Trophoblast cell (in vitro differentiated cells and primary cell): ENCODE data around the gene KCNJ12.
"Not testable (repeated sequence)": the region's sequence is repeated elsewhere in the genome, so short reads cannot be mapped to it uniquely, and the experiment has no call there.

Experiments used
- DNase-seq, 2 donors: peaks; one replicate each; pipeline ENCODE4 v3.0.0-alpha.2; 2016
- H2AFZ ChIP-seq: 2 replicates; pipeline ENCODE4 v1.6.1; 2013; ENCODE audit warnings: low read length, moderate library complexity, mild to moderate bottlenecking; ENCODE audit not compliant: insufficient read depth, poor library complexity
- H2AK5ac ChIP-seq: 2 replicates; pipeline ENCODE4 v1.6.1; 2013; ENCODE audit warnings: mild to moderate bottlenecking, low read length
- H2BK120ac ChIP-seq: 2 replicates; pipeline ENCODE4 v1.6.1; 2013; ENCODE audit warnings: low read length, mild to moderate bottlenecking, moderate library complexity; ENCODE audit not compliant: insufficient read depth, poor library complexity
- H2BK12ac ChIP-seq: 2 replicates; pipeline ENCODE4 v1.6.1; 2013; ENCODE audit warnings: mild to moderate bottlenecking, low read length, moderate library complexity
- H2BK5ac ChIP-seq: 2 replicates; pipeline ENCODE4 v1.6.1; 2013; ENCODE audit warnings: low read length, low read depth, moderate library complexity, mild to moderate bottlenecking; ENCODE audit not compliant: poor library complexity
- H3K14ac ChIP-seq: 2 replicates; pipeline ENCODE4 v1.6.1; 2013; ENCODE audit warnings: mild to moderate bottlenecking, low read length
- H3K18ac ChIP-seq: 2 replicates; pipeline ENCODE4 v1.6.1; 2013; ENCODE audit warnings: mild to moderate bottlenecking, low read length
- H3K23ac ChIP-seq: 2 replicates; pipeline ENCODE4 v1.6.1; 2013; ENCODE audit warnings: low read length
- H3K27ac ChIP-seq: 2 replicates; pipeline ENCODE4 v1.5.1; 2013; ENCODE audit warnings: low read depth, mild to moderate bottlenecking, inconsistent platforms, low read length, moderate library complexity
- H3K27me3 ChIP-seq: 2 replicates; pipeline ENCODE4 v1.6.1; 2013; ENCODE audit warnings: inconsistent platforms, mild to moderate bottlenecking, low read length, moderate library complexity; ENCODE audit not compliant: insufficient read depth
- H3K36me3 ChIP-seq, 2 experiments: 1 replicate in 1 of 2; 2 replicates in 1 of 2; pipeline ENCODE4 v1.6.1; 2013; ENCODE audit warnings: low read length in 2 of 2, mild to moderate bottlenecking in 2 of 2, moderate library complexity in 1 of 2; ENCODE audit not compliant: insufficient read depth in 2 of 2, control insufficient read depth in 1 of 2
- H3K4ac ChIP-seq: 2 replicates; pipeline ENCODE4 v1.6.1; 2013; ENCODE audit warnings: low read depth, mild to moderate bottlenecking, low read length, moderate library complexity
- H3K4me1 ChIP-seq, 2 experiments: 1 replicate in 1 of 2; 2 replicates in 1 of 2; pipeline ENCODE4 v1.6.1; 2013; ENCODE audit warnings: low read length in 2 of 2, mild to moderate bottlenecking in 2 of 2, moderate library complexity in 1 of 2; ENCODE audit not compliant: insufficient read depth in 2 of 2, control insufficient read depth in 1 of 2
- H3K4me2 ChIP-seq: 2 replicates; pipeline ENCODE4 v1.6.1; 2013; ENCODE audit warnings: inconsistent platforms, mild to moderate bottlenecking, low read length, moderate library complexity
- H3K4me3 ChIP-seq: 2 replicates; pipeline ENCODE4 v1.5.1; 2013; ENCODE audit warnings: mild to moderate bottlenecking, low read depth, low read length, inconsistent platforms
- H3K79me1 ChIP-seq: one replicate; pipeline ENCODE4 v1.6.1; 2013; ENCODE audit warnings: low read length
- H3K79me2 ChIP-seq: 2 replicates; pipeline ENCODE4 v1.6.1; 2013; ENCODE audit warnings: low read length, mild to moderate bottlenecking; ENCODE audit not compliant: control insufficient read depth, insufficient read depth, poor library complexity
- H3K9ac ChIP-seq: 2 replicates; pipeline ENCODE4 v1.6.1; 2013; ENCODE audit warnings: mild to moderate bottlenecking, low read length
- H3K9me3 ChIP-seq: 2 replicates; pipeline ENCODE4 v1.6.1; 2013; ENCODE audit warnings: low read depth, mild to moderate bottlenecking, control low read depth, inconsistent platforms, low read length; ENCODE audit not compliant: insufficient read depth
- H4K12ac ChIP-seq: 2 replicates; pipeline ENCODE4 v1.6.1; 2013; ENCODE audit warnings: low read depth, mild to moderate bottlenecking, low read length, moderate library complexity
- H4K8ac ChIP-seq: 2 replicates; pipeline ENCODE4 v1.6.1; 2013; ENCODE audit warnings: low read depth, mild to moderate bottlenecking, low read length, moderate library complexity
- H4K91ac ChIP-seq: one replicate; pipeline ENCODE4 v1.6.1; 2013; ENCODE audit warnings: low read depth, mild to moderate bottlenecking, low read length, moderate library complexity
- whole genome bisulfite sequencing: extraction: QIAGEN DNeasy Blood & Tissue Kit; methylation state at CpG from one replicate; pipeline ENCODE4 v1.1.7; 2013; ENCODE audit warnings: missing lambda C conversion rate; ENCODE audit not compliant: insufficient read length, insufficient coverage; ENCODE audit errors: extremely low coverage; 5-methylcytosine and 5-hydroxymethylcytosine counted together

Gene KCNJ12

GRCh38 chr17:21410371-21410770 is 34.2 kb downstream of the KCNJ12 start:
- H3K23ac ChIP-seq, H3K36me3 ChIP-seq, H2BK12ac ChIP-seq, H4K8ac ChIP-seq, H4K12ac ChIP-seq, H2AFZ ChIP-seq, H2BK120ac ChIP-seq, DNase-seq, H2BK5ac ChIP-seq, H3K4ac ChIP-seq, H3K27me3 ChIP-seq, H3K14ac ChIP-seq, H3K79me2 ChIP-seq, H3K9ac ChIP-seq, H3K79me1 ChIP-seq, H3K4me1 ChIP-seq, H3K27ac ChIP-seq, H3K4me3 ChIP-seq, H3K9me3 ChIP-seq, H4K91ac ChIP-seq, H3K4me2 ChIP-seq, H2AK5ac ChIP-seq, H3K18ac ChIP-seq: not testable (repeated sequence)
- WGBS, result no CpG with 5 or more reads among the region's 9 CpGs

DNA sequence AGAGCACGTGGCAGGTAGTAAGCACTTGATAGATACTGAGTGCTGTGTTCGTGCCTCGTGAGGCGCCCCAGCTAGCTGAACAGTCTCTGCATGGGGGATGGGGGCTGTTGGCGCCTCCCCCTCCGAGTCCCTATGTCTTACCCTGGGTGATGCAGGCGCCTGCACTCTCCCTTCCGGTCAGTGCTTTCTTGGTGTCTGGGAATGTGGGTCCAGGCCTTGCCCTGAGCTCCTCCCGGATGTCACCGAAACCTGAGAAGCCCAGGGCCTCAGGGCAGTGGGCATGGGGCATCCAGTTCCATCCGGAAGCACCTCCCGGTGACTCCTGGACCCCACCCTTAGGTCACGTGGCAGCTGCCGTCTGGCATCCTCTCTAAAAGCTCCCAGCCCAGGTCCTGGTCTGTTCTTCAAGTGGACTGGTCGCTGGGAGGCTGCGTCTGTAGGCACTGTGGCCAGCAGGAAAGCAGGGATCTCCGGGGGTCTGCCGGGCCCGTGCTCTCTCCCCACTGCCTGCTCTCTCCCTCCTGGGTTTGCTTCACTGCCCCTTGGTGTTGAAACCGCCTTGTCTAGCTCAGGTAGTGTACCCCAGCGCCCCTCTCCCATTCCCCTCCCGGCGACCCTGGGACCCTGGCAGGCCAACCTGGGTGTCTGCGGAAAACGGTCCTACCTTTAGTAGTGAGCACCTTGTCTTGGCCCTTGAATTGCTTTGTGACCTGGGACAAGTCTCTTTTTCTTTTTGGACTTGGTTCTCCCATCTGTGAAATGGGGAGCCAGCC is 34.9 kb downstream of the KCNJ12 start:
- H3K4me2 ChIP-seq, H4K12ac ChIP-seq, H3K79me1 ChIP-seq, H4K91ac ChIP-seq, H3K4me3 ChIP-seq, H2AK5ac ChIP-seq, H3K36me3 ChIP-seq, H3K79me2 ChIP-seq, H2BK120ac ChIP-seq, H2BK12ac ChIP-seq, H2BK5ac ChIP-seq, H3K27me3 ChIP-seq, H3K4ac ChIP-seq, H4K8ac ChIP-seq, H3K14ac ChIP-seq, H3K23ac ChIP-seq, H2AFZ ChIP-seq, H3K27ac ChIP-seq, H3K9me3 ChIP-seq, H3K4me1 ChIP-seq, DNase-seq, H3K9ac ChIP-seq, H3K18ac ChIP-seq: not testable (repeated sequence)
- WGBS, result no CpG with 5 or more reads among the region's 25 CpGs

- not testable (repeated sequence) for H2AK5ac ChIP-seq, H4K8ac ChIP-seq, H3K14ac ChIP-seq, H2BK12ac ChIP-seq, H2BK5ac ChIP-seq, H3K4me1 ChIP-seq, H3K79me1 ChIP-seq, H3K18ac ChIP-seq, H3K27ac ChIP-seq, H3K36me3 ChIP-seq, H3K4me3 ChIP-seq, H3K23ac ChIP-seq, H3K4ac ChIP-seq, H2AFZ ChIP-seq, H3K27me3 ChIP-seq, H4K91ac ChIP-seq, H3K9ac ChIP-seq, H4K12ac ChIP-seq, H2BK120ac ChIP-seq, DNase-seq, H3K79me2 ChIP-seq, H3K9me3 ChIP-seq, H3K4me2 ChIP-seq
- no CpG with 5 or more reads among the region's 5 CpGs for WGBS
Measured at GRCh38 chr17:21411679-21412205, 35.6 kb downstream of the KCNJ12 start.

DNA sequence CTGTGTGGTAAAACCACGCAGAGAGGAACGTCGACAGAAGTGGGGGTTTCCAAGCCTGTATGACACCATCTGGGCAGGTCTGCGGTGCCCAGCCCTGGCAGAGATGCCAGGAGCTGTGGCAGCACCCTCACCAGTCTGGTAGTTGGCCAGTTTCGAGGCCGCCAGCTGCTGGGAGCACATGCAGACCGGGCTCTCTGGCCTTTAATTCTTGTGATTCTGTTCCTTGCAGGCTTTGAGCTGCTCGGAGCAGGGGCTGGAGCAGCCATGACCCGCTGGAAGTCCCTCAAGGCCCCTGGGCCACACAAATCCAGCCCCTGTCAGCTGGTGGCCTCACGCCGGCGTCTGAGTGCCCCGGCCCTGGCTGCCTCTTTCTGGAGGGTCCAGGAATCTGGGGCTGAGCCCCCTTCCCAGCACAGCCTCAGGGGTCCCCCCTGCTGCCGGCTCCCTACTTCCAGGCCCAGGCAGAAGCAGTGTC is 36.1 kb downstream of the KCNJ12 start:
- not testable (repeated sequence) for DNase-seq, H3K27me3 ChIP-seq, H3K9ac ChIP-seq, H2BK12ac ChIP-seq, H4K91ac ChIP-seq, H3K79me1 ChIP-seq, H2AFZ ChIP-seq, H2BK120ac ChIP-seq, H3K36me3 ChIP-seq, H3K79me2 ChIP-seq, H4K12ac ChIP-seq, H3K4ac ChIP-seq, H4K8ac ChIP-seq, H2BK5ac ChIP-seq, H3K27ac ChIP-seq, H3K18ac ChIP-seq, H3K4me2 ChIP-seq, H2AK5ac ChIP-seq, H3K4me1 ChIP-seq, H3K4me3 ChIP-seq, H3K14ac ChIP-seq, H3K23ac ChIP-seq, H3K9me3 ChIP-seq
- no CpG with 5 or more reads among the region's 14 CpGs for WGBS
